Body of pancreas (tissue), 4 donors: ENCODE data around the gene GRP. TPM values are rescaled to one million over a fixed set of nuclear protein-coding genes. Genes with fewer than 3 reads are reported as not detected.

Source experiments
- ATAC-seq: fragments of 150-250 bp; one replicate; pipeline ENCODE4 v1.9.1; 2016
- DNase-seq, 4 donors: peaks; one replicate each; pipeline ENCODE4 v3.0.0-alpha.2; 2019
- H3K27ac ChIP-seq, 4 donors: fragments of 200-600 bp; sonication (generic); 1 replicate in 3 of 4; 2 replicates in 1 of 4; pipeline versions ENCODE4 v1.5.1 to v1.6.1; 2016 to 2019; ENCODE audit warnings: mild to moderate bottlenecking in 1 of 4, mixed read lengths in 1 of 4, moderate library complexity in 1 of 4
- H3K27me3 ChIP-seq, 2 donors: fragments of 200-600 bp; sonication (generic); one replicate each; pipeline ENCODE4 v1.6.0; 2016; ENCODE audit warnings: mild to moderate bottlenecking in 1 of 2
- H3K36me3 ChIP-seq, 2 donors: fragments of 200-600 bp; sonication (generic); replicated peaks in 1 of 2; 2 replicates each; pipeline ENCODE4 v1.5.1; 2016; ENCODE audit warnings: low read depth in 2 of 2; ENCODE audit not compliant: insufficient read depth in 1 of 2
- H3K4me1 ChIP-seq: fragments of 200-600 bp; sonication (generic); one replicate; pipeline ENCODE4 v1.6.0; 2016
- H3K4me3 ChIP-seq, 2 donors: fragments of 200-600 bp; sonication (generic); 1 replicate in 1 of 2; 2 replicates in 1 of 2; pipeline ENCODE4 v1.5.1; 2016 to 2019
- H3K9me3 ChIP-seq, 3 donors: fragments of 200-600 bp; sonication (generic); 1 replicate in 2 of 3; 2 replicates in 1 of 3; pipeline ENCODE4 v1.5.1; 2016
- CTCF ChIP-seq, 7 experiments: fragments of 450-650 bp in 4 of 7; fragments of 200-600 bp in 3 of 7; sonication (generic) in 3 of 7; IDR thresholded peaks; one replicate each; pipeline ENCODE4 v1.5.1; 2016 to 2019; ENCODE audit warnings: antibody characterized with exemption in 7 of 7
- POLR2A ChIP-seq, 3 donors: fragments of 450-650 bp; IDR thresholded peaks; one replicate each; pipeline ENCODE4 v1.6.1; 2016; ENCODE audit warnings: antibody characterized with exemption in 3 of 3, mild to moderate bottlenecking in 2 of 3
- WGBS, 2 donors: methylation state at CpG; one replicate each; pipeline ENCODE4 v1.1.5; 2017; 5-methylcytosine and 5-hydroxymethylcytosine counted together
- intact Hi-C: fragments of 100-400 bp; cut with DNase I; formaldehyde crosslinking; loops from one replicate; pipeline ENCODE4 v1.15.1; 2023
- total RNA-seq, 2 donors: library from RNA; depleted of rRNA; stranded (reverse); fragments of >200 nt; gene quantifications; one replicate each; pipeline ENCODE4 v1.1.0, GENCODE V29; 2016

The GRP gene
- total RNA-seq, 2 donors from 2014 or later = 5.2 TPM; not detected in 1

GRCh38 chr18:59266886-59267502, 47.0 kb downstream of the GRP start:
- WGBS, 2 donors = 8 to 13% methylated on average over 10 of the region's 10 CpGs
- H3K4me1 ChIP-seq = peaks cover 18% of the 10 kb centered on the region
- DNase-seq (no peak), ATAC-seq (no peak)
- intact Hi-C loops = no loop called here
- no peaks in the 10 kb centered on the region for H3K36me3 ChIP-seq
- H3K27me3 ChIP-seq = peaks cover 0 to 54% of the 10 kb centered on the region in 2 donors
- no peak overlapping the region for H3K4me3 ChIP-seq
- H3K9me3 ChIP-seq = no peaks in the 10 kb centered on the region
- no peak overlapping the region for H3K27ac ChIP-seq
- TF ChIP-seq CTCF (IDR thresholded peaks at IDR 0.05) (no peak), POLR2A (IDR thresholded peaks at IDR 0.05) (no peak)

- intact Hi-C loops = no loop called here
- Histone ChIP-seq H3K4me1 (peaks cover 24% of the 10 kb centered on the region), H3K27me3 (peaks cover 0 to 60% of the 10 kb centered on the region in 2 donors), H3K9me3 (no peaks in the 10 kb centered on the region), H3K36me3 (no peaks in the 10 kb centered on the region), H3K27ac (no peak overlapping the region), H3K4me3 (no peak overlapping the region)
- 1% methylated on average over 36 to 39 of the region's 41 CpGs for WGBS, 2 donors
- DNase-seq = no peak
- no peak for ATAC-seq
- TF ChIP-seq POLR2A (IDR thresholded peaks at IDR 0.05) = no peak
- TF ChIP-seq CTCF (IDR thresholded peaks at IDR 0.05) = no peak
Measured at GRCh38 chr18:59267503-59268126, 47.7 kb downstream of the GRP start.

- peaks cover 0 to 66% of the 10 kb centered on the region in 2 donors for H3K27me3 ChIP-seq
- no peak overlapping the region for H3K4me3 ChIP-seq
- TF ChIP-seq POLR2A (IDR thresholded peaks at IDR 0.05) = no peak
- TF ChIP-seq CTCF (IDR thresholded peaks at IDR 0.05) = no peak
- DNase-seq = no peak
- ATAC-seq = no peak
- H3K27ac ChIP-seq = no peak overlapping the region
- intact Hi-C loops = no loop called here
- 8 to 10% methylated on average over 19 to 28 of the region's 28 CpGs for WGBS, 2 donors
- H3K36me3 ChIP-seq = no peaks in the 10 kb centered on the region
- H3K9me3 ChIP-seq = no peaks in the 10 kb centered on the region
- H3K4me1 ChIP-seq = peaks cover 30% of the 10 kb centered on the region
Measured at GRCh38 chr18:59268127-59268720, 48.3 kb downstream of the GRP start.

GRCh38 chr18:59268721-59269562, 49.0 kb downstream of the GRP start:
- peaks cover 37% of the 10 kb centered on the region for H3K4me1 ChIP-seq
- H3K27ac ChIP-seq = no peak overlapping the region
- H3K36me3 ChIP-seq = no peaks in the 10 kb centered on the region
- peak; percentile 55 for ATAC-seq
- DNase-seq = peak; percentile 23 to 61 (median 40)
- intact Hi-C loops = no loop called here
- H3K27me3 ChIP-seq = peaks cover 0 to 73% of the 10 kb centered on the region in 2 donors
- H3K9me3 ChIP-seq = no peaks in the 10 kb centered on the region
- TF ChIP-seq POLR2A (IDR thresholded peaks at IDR 0.05) (no peak), CTCF (IDR thresholded peaks at IDR 0.05) (peak in 3 of 7 experiments; percentile 12 to 51 (median 21))
- no peak overlapping the region for H3K4me3 ChIP-seq
- 2 to 3% methylated on average over 18 to 76 of the region's 90 CpGs for WGBS, 2 donors
